Right lobe of liver (tissue), 4 donors: Measurements from ENCODE around the gene BMP5.

ENCODE experiments used
- CTCF ChIP-seq, 4 donors: fragments of 200-600 bp in 3 of 4; fragments of 450-650 bp in 1 of 4; IDR thresholded peaks; one replicate each; pipeline versions ENCODE4 v1.5.1 to v1.8.0; 2016 to 2022; ENCODE audit warnings: antibody characterized with exemption in 4 of 4, mild to moderate bottlenecking in 2 of 4
- POLR2A ChIP-seq: fragments of 450-650 bp; IDR thresholded peaks from one replicate; pipeline ENCODE4 v1.6.1; 2017; ENCODE audit warnings: antibody characterized with exemption, mild to moderate bottlenecking
- donor health status: DM: no; HTN: no; CAD: no.
- donor health status: DM: no; HTN: no; CAD: no.
- donor health status: DM: no; HTN: yes; CAD: no.

GRCh38 chr6:55836945-55837344 is 38.4 kb downstream of the BMP5 start:
- TF ChIP-seq CTCF (IDR thresholded peaks at IDR 0.05) (no peak), POLR2A (no peak)
